M059J (cell line): ENCODE data around the gene MIB1. TPM values are rescaled to one million over a fixed set of nuclear protein-coding genes. Genes with fewer than 3 reads are reported as not detected.
"Not testable (repeated sequence)": the region's sequence is repeated elsewhere in the genome, so short reads cannot be mapped to it uniquely, and the experiment has no call there.

Experiments used
- DNase-seq: peaks from one replicate; pipeline ENCODE4 v3.0.0-alpha.2; 2012; ENCODE audit warnings: low read depth
- total RNA-seq: library from RNA; depleted of rRNA; stranded (reverse); fragments of >200 nt; shearing (Covaris generic); gene quantifications from 2 replicates; pipeline ENCODE4 v1.2.3, GENCODE V29; 2014

The MIB1 gene
- total RNA-seq, 1 experiment from 2014 or later, result 39.6 TPM

DNA sequence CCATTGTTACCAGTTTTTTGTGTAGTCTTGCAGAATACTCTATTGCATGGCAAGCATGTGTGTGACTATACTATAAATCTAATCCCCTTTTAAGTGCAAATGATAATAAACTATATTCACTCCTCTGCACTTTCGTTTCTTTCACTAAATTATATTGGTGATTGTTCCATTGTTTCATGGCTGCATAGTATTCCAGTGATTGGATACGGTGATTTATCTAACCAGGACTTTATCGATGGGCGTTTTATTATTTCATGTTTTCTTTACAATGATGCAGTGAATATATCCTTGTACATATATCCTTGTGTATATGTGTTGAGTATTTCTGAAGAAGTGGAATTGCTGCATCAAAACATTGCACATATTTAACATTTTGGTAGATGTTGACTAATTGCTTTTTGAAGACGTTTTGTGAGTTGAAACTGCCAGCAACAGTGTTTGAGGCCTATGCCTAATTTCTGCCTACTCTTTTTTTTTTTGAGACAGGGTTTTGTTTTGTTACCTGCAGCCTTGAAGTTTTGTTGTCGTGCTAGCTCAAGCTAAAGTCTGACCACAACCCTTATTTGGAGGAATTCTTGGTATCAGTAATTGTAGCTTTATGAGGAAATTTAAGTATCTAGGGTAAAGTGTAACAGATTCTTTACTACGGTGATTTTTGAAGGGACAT is 2.7 kb downstream of the MIB1 start:
- DNase-seq, result no peak

DNA sequence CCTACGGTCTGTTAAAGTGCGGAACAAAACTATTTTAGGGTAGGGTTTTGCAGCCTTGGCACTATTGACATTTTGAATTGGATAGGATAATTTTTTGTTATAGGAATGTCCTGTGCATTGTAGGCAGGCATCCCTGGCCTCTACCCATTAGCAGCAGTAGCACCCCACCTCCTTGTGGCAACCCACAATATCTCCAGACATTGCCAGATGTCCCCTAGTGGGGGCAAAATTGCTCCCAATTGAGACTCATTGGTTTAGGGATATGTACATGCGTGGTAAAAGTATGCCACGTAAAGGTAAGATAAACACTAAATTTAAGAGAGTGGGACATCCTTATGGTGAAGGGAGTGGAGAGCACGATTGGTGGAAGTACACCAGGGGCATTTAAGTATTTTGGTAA is 4.6 kb downstream of the MIB1 start:
- DNase-seq, result no peak

DNA sequence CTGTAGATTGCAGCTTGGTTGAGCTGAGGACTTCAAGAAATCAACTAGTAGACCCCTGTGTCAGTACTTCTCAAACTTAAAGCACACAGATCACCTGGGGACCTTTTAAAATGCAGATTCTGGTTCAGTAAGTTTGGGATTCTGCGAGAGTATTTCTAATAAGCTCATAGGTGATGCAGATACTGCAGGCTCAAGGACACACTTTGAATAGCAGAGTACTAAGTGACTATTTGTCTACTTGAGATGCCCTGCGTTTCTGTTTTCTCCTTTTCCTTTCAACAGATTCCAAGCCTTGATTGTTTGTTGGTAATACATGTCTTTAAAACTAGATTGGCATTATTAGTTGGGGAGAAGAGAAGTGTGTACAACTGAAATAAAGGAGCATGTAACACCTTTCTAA is 6.7 kb downstream of the MIB1 start:
- no peak for DNase-seq

DNA sequence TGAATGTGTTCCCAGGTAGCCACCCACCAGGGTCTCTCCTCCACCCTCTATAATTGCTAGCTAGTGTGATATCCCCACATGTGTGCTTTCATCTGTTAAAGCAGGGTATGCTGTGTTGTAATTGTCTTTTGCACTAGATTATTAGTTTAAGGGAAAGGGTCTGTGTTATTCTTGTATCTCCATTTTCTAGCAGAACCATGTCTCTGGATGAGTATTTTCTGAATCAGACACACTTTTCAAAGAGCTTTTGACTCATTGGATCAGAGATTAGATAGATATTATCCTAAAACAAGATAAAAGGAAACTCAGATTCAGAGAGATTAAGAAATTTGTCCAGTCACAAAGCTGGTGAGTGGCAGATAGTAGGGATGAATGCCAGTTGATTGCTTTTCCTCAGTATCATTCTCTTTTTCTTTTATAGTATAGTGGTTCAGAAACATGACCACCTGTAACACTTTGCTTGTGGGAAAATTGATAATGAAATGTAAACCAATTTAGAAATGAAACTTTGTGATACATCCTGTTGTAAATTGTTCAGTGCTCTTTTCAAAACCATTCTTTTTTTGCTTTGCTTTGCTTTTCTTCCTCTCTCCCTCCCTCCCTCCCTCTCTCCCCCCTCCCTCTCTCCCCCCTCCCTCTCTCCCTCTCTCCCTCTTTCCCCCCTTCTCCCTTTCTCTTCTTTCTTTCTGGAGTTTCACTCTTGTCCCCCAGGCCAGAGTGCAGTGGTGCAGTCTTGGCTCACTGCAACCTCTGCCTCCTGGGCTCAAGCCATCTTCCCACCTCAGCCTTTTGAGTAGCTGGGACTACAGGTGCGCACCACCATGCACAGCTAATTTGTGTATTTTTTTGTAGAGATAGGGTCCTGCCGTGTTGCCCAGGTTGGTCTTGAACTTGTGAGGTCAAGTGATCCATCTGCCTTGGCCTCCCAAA is 7.4 kb downstream of the MIB1 start:
- DNase-seq, result peak; percentile 12

DNA sequence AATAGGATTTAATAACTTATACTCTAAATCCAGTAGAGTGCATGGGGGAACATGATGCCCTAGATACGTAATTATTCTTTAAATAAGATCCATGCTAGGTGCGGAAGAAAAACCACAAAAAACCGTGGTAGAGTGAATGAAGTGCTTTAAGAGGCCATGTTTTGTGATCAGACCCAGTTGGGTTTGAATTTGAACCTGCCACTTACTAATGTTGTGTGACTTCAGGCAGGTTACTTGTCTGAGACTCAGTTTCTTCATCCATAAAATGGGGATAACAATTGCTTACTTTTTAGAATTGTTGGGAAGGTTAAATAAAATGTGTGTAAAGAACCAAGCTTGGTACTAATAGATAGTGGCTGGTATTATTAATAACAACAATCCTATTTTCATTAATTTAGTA is 17.2 kb downstream of the MIB1 start:
- DNase-seq, result no peak

DNA sequence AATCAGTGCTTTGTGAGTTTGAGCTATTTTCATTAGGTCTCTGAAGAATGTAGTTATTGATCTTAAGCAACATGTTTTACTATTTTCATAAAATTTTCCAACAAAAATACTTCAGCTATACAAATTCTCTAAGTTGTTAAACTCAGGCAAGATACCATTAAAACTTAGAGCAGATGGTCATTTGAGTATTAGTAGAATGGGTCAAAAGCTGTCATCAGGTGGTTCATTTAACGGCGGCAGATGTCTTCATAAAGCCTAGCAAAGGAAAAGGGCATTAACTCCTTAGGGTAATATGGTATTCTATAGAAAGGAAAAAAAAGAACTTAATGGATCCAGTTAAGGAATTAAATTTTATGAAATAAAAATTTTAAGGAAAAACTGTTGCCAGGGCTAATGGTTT is 19.2 kb downstream of the MIB1 start:
- no peak for DNase-seq

DNA sequence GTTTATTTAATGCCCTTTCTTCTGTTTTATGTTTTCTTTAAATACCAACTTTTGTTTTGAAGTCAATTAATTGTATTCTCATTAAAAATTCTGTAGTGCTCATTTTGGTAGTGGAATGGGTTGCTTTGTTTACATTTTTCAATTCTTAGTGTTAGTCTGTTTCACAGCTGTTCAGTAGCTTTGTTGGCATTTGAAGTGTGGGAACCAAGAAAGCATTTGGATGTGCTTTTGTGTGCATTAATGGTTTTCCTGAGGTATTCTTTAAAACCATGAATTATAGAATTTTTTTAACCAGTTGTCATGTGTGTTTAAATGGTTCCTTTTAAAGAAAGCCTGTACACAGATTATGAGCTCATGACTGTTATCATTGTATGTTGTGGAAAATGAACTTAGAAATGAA is 19.7 kb downstream of the MIB1 start:
- DNase-seq, result peak; percentile 38

DNA sequence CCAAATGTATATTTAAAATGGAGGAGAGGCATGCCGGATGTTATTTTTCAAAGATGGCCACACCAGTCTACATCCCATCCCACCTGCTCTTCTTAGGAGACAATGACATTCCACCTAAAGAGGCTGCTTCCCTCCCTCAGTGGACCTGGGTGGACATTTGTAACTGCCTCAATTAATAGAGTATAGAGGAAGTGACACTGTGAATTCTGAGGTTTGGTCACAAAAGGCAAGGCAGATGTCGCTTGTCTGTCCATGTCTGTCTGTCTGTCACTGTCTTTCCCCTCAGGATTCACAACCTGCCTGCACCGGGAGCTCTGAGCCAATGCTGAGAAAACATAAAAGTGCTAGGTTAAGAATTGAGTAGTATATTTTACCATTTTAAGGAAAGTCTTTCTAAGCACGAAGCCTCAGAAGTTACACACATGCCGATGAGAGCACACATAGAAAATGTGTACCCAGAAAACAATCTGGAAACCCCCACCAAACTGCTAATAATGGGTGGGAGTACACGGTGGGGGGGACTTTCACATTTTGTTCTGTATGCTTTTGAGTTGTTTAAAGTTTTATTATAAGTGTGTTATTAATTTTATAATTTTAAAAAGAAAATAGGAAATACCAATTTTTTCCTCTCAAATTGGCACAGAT is 21.0 kb downstream of the MIB1 start:
- no peak for DNase-seq

DNA sequence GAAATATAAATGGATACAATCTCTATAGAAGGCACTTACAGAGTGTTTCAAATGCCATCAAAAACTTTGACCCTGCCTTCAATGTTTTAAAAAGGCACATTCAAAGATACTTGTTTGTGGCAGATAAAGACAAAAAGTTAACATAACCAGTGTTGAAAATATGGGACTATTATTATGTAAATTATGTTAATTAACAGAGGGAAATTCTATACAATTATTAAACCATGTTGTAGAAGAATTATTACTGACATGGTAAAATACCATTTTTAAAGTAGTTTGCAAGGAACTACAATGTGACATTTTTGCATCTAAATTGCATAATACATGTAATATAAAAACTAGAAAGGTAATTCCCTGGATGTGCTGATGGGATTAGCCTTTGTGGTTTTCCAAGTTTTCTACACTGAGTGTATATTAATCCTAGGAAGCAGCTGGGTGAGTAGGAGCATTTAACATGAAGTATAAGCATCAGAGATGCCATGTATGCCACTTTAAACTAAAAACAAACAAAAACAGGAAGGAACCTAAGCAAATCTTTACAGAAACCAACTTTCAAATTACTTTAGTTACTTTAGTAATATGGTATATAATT is 21.7 kb downstream of the MIB1 start:
- no peak for DNase-seq

DNA sequence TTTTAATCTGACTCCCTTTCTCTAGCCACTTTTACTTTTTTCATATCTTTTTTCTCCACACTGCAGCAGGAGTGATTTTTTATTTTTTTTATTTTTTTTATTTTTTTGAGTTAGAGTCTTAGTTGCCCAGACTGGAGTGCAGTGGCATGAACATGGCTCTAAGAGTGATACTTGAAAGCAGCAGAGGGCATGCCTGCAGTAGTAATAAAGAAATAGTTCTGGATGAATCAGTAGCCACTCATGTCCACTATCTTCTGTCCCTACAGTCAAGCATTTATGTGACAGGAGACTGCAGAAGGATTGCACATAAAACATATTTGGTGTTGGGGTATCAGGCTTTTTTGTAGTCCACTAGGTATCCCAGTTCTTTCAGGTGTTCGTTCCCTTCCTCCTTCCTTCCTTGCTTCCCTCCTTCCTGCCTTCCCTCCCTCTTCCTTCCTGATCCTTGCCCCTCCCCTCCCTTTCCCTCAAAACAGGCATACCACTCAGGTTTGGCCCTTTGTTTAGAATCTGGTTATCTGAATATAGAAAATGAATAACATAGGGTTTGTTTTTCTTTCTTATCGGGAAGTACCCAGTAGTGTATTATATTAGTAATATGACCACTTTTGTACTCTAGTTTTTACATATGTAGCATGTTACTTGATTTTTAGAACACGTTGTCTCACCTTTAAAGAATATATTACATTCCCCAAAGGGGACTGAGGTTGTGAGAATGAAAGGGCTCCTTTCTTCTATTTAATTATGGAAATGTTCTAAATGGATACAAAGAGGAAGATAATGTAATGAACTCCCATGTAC is 23.5 kb downstream of the MIB1 start:
- no peak for DNase-seq

DNA sequence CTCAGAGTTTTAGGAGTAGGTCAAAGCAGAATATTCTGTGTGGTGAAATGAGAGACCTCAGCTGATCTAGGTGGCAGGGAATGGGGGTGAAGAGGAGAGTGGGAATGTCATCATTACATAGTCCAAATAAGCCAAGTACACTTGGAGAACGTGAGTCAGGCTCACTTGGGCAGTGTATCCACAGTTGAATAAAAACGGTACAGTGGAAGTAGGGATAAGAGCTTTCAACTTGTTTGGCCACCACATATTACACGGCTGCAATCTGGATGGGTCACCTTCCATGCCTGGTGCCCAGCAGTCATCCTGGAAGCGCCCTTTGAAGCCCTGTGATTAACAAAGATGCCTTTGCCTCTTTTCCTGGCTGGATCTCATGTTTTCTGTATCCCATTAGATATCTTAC is 28.6 kb downstream of the MIB1 start:
- DNase-seq, result no peak

DNA sequence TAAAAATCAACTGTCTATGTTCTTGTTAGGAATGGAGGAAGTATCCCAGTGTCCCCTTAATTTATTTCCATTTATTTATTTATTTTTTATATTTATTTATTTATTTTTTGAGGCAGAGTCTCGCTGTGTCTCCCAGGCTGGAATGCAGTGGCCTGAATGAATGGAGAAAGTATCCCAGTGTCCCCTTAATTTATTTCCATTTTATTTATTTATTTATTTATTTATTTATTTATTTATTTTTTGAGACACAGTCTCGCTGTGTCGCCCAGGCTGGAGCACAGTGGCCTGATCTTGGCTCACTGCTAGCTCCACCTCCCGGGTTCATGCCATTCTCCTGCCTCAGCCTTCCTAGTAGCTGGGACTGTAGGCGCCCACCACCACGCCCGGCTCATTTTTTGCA is 34.1 kb downstream of the MIB1 start:
- no peak for DNase-seq

DNA sequence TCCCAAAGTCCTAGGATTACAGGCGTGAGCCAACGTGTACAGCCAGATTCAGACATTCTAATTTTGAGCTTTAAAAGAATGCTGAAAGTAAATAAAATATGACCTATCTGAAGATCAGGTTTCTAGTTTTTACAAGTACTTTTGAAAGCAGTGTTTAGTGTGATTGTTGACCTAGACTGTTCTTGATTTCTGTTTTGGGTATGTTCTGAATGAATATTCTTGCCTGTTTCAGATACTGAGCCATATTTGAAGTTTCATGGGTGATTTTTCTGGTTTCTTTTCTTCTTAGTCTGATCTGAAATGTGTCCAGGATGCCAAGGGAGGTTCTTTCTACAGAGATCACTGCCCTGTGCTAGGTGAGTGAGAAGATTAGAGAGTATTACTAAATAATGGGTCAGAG is 37.2 kb downstream of the MIB1 start:
- DNase-seq, result no peak

DNA sequence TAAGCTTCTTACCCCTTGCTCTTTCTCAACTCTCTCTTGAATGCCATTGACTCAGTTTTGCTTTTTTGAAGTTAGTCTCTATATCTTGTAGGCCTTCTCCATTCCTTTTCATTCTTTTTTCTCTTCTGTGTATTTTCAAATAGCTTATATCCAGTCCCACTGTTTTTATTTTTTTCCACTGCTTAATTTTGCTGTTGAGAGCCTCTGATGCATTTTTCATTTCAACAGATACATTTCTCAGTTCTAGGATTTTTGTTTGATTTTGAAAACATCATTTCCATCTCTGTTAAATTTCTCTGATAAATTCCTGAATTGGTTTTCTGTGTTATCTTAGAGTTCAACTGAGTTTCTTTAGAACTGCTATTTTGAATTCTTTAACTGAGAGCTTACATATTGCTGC is 45.9 kb downstream of the MIB1 start:
- no peak for DNase-seq

DNA sequence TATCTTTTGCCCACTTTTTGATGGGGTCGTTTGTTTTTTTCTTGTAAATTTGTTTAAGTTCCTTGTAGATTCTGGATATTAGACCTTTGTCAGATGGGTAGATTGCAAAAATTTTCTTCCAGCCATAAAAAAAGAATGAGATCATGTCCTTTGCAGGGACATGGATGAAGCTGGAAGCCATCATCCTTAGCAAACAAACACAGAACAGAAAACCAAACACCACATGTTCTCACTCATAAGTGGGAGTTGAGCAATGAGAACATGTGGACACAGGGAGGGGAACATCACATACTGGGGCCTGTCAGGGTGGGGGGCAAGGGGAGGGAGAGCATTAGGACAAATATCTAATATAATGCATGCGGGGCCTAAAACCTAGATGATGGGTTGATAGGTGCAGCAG is 55.5 kb downstream of the MIB1 start:
- not testable (repeated sequence) for DNase-seq

DNA sequence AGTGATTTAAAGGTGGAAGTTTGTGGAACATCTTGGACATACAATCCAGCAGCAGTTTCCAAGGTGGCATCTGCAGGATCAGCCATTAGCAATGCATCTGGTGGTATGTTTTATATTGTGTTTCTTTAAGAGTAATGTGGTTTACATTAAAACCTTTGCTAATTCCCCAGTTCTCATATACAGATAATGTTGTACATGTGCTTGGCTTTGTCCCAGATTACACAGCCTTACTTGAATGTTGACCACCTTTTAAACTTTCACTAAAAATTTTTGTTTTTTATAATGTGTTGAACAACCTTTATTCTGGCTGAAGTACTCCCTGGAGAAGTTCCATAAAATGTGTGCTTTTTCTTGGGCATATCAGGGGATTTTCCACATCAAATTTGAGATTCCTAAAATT is 57.5 kb downstream of the MIB1 start:
- DNase-seq, result no peak

DNA sequence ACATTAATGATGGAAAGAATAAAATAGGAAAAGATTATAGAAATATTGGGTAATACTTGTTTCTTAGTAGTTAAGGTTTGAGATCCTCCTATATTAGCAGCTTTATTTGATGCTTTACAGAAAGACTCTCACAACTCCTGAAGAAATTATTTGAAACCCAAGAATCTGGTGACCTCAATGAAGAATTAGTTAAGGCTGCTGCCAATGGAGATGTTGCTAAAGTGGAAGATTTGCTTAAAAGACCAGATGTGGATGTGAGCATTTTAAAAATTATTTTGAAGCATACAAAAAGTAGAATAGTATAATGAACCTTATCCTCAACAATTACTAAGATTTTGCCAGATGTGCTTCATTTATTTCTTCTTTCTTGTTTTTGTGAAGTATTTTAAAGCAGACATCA is 59.1 kb downstream of the MIB1 start:
- DNase-seq, result no peak

DNA sequence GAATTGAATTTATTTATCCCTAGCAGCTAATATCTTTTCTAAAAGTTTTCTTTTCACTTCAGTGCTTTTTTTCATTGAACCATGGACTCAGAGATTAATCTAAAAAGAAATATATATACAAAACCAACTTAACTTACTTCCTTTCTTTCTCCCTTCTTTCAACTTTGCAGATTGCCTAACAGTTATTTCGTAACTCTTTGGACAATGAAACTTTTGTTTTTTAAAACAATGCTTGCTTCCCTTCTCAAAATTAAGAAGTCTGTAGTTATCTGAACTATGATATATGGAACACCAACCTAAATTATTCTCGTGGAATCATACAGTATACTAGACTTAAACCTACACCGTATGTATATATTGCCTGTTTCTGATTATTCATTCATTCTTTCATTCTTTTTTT is 62.9 kb downstream of the MIB1 start:
- no peak for DNase-seq

DNA sequence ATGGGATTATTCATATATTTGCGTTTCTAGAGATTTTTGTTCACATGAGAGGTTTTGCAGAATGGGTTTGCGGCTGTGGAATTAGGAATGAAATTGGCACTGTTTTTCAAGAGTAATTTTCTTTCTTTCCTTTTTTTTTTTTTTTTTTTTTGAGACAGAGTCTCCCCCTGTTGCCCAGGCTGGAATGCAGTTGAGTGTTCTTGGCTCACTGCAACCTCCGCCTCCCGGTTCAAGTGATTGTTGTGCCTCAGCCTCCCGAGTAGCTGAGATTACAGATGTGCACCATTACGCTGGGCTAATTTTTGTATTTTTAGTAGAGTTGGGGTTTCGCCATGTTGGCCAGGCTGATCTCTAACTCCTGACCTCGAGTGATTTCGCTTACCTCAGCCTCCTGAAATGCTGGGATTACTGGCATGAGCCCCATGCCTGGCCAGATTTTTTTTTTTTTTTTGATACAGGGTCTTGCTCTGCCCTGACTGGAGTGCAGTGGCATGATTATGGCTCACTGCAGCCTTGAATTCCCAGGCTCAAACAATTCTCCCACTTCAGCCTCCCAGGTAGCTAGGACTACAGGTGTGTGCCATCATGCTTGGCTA is 65.3 kb downstream of the MIB1 start:
- no peak for DNase-seq

DNA sequence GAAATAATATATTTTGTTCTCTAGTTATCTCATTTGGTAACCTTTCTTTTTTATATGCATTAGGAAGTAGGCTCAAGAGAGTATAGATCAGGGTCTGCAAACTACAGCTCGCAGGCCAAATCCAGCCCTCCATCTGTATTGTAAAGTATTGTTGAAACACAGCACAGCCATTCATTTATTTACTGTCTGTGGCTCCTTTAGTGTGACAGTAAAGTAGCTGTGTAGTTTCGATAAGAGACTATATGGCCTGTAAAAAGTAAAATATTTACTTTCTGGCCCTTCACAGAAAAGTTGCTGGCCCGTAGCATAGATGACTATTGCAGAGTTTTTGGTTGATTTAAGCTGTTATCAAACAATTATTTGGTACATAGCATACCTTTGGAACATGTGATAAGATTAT is 67.6 kb downstream of the MIB1 start:
- no peak for DNase-seq

DNA sequence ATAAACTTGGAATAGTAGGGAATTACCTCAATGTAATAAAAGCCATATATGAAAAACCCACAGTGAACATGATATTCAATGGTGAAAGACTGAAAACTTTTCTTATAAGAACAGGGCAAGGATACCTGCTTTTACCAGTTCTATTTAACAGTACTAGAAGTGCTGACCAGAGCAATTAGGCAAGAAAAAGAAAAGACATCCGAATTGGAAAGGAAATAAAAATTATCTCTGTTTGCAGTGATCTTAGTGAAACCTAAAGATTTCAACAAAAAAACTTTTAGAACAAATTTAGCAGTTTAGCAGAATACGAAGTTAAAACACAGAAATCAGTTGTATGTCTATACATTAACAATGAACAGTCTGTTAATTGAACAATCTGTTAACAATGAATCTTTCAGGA is 69.1 kb downstream of the MIB1 start:
- no peak for DNase-seq
